GM12865 (cell line): ENCODE results near the gene PPIF.
A peak's percentile ranks its signal among the peaks of the same experiment; 100 is the strongest.
"Not testable (repeated sequence)": the region's sequence is repeated elsewhere in the genome, so short reads cannot be mapped to it uniquely, and the experiment has no call there.

Source experiments
- DNase-seq: peaks from one replicate; pipeline ENCODE4 v3.0.0; 2010; ENCODE audit warnings: low read depth
- H3K4me3 ChIP-seq: 2 replicates; pipeline ENCODE4 v1.5.1; 2011; ENCODE audit warnings: mild to moderate bottlenecking, low read depth, low read length, control low read depth
- TF ChIP-seq, protein P1 (sequence below): IDR thresholded peaks from 2 replicates; pipeline ENCODE4 v1.5.1; 2011; ENCODE audit warnings: low read length, control low read depth, low read depth, inconsistent platforms; ENCODE audit not compliant: insufficient read depth; ENCODE audit errors: missing control alignments

PPIF gene

DNA sequence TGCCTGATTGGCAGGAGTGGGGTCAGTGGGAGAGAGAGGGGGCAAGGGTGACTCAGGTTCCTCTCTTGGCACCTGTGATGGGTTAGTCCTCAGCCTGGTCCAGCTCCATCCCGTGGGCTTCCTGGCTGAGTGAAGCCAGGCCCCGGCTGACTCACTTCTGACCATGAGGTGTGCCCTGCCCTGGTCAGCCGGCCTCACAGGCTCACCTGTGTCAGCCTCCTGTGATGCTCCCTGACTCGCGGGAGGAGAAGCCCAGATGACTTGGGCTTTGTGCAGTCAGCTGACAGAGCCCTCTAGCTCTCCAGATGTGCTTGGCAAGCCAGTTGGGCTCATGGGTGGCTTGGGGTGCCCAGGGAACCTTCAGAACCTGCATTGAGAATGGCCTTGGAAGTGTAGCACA, 16.0 kb upstream of the PPIF start:
- DNase-seq = no peak
- H3K4me3 ChIP-seq = no peak overlapping the region
- TF ChIP-seq, protein P1, sequence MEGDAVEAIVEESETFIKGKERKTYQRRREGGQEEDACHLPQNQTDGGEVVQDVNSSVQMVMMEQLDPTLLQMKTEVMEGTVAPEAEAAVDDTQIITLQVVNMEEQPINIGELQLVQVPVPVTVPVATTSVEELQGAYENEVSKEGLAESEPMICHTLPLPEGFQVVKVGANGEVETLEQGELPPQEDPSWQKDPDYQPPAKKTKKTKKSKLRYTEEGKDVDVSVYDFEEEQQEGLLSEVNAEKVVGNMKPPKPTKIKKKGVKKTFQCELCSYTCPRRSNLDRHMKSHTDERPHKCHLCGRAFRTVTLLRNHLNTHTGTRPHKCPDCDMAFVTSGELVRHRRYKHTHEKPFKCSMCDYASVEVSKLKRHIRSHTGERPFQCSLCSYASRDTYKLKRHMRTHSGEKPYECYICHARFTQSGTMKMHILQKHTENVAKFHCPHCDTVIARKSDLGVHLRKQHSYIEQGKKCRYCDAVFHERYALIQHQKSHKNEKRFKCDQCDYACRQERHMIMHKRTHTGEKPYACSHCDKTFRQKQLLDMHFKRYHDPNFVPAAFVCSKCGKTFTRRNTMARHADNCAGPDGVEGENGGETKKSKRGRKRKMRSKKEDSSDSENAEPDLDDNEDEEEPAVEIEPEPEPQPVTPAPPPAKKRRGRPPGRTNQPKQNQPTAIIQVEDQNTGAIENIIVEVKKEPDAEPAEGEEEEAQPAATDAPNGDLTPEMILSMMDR = no peak

GRCh38 chr10:79331709-79332108, 15.6 kb upstream of the PPIF start:
- TF ChIP-seq, protein P1 = no peak
- no peak overlapping the region for H3K4me3 ChIP-seq
- DNase-seq = peak; percentile 90

DNA sequence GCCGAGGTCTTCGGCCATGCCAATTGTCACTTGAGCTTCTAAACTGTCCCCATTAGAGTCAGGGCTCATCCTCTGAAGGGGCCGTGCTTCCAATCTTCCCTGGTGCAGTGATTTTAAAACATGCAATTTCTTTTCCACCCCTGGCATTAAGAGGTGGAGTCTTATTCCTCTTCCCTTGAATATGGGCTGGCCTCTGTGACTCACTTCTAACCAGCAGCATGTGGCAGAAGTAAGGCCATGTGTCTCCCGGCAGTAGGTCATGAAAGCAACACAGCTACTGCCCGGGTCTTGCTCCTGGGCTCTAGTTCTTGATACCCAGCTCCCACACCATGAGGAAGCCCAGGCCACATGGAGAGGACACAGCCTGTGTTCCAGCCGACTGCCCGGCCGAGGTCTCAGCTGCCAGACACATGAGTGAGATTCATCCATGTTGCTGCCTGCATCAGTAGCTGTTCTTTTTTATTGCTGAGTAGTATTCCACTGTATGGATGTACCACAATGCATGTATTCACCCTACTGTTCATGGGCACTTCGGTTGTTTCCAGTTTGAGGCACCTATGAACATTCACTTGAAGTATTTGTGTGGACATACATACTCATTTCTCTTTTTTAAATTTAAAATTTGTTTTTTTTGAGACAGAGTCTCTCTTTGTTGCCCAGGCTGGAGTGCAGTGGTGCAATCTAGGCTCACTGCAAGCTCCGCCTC, 14.5 kb upstream of the PPIF start:
- DNase-seq, H3K4me3 ChIP-seq: not testable (repeated sequence)

GRCh38 chr10:79333513-79333912, 13.8 kb upstream of the PPIF start:
- no peak overlapping the region for H3K4me3 ChIP-seq
- TF ChIP-seq, protein P1 = no peak
- no peak for DNase-seq

DNA sequence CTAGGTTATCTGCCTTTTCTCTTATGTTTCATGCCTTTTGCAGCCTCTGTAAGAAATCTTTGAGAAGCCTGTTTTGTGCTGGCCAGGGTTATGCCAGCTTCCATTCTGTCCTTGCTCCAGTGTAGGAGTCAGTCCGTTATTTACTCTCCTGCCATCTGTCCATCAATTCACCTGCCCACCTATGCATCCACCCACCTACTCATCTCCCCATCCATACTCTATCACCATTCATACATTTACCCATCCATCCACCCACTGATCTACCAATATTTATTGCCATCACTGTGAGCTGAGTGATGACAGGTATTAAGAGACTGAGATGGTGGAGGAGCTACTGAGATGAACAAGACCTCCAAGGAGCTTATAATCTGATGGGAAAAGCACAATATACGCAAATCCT, 12.7 kb upstream of the PPIF start:
- no peak overlapping the region for H3K4me3 ChIP-seq
- TF ChIP-seq, protein P1 = no peak
- DNase-seq = no peak

GRCh38 chr10:79335094-79335469, 12.2 kb upstream of the PPIF start:
- no peak overlapping the region for H3K4me3 ChIP-seq
- no peak for DNase-seq
- TF ChIP-seq, protein P1 = no peak

- no peak for DNase-seq
- TF ChIP-seq, protein P1 = no peak
- no peak overlapping the region for H3K4me3 ChIP-seq
Measured at GRCh38 chr10:79335470-79336235, 11.6 kb upstream of the PPIF start.
